NCI-H1092 treated with DMSO at 0.1 percent for 48 hours (cell line): ENCODE results near the gene UBA7.
"Not testable (repeated sequence)": the region's sequence is repeated elsewhere in the genome, so short reads cannot be mapped to it uniquely, and the experiment has no call there.

Experiments used
- DNase-seq: peaks from one replicate; lab custom pipeline; 2025; lab: John Stamatoyannopoulos, UW

The UBA7 gene, protein sequence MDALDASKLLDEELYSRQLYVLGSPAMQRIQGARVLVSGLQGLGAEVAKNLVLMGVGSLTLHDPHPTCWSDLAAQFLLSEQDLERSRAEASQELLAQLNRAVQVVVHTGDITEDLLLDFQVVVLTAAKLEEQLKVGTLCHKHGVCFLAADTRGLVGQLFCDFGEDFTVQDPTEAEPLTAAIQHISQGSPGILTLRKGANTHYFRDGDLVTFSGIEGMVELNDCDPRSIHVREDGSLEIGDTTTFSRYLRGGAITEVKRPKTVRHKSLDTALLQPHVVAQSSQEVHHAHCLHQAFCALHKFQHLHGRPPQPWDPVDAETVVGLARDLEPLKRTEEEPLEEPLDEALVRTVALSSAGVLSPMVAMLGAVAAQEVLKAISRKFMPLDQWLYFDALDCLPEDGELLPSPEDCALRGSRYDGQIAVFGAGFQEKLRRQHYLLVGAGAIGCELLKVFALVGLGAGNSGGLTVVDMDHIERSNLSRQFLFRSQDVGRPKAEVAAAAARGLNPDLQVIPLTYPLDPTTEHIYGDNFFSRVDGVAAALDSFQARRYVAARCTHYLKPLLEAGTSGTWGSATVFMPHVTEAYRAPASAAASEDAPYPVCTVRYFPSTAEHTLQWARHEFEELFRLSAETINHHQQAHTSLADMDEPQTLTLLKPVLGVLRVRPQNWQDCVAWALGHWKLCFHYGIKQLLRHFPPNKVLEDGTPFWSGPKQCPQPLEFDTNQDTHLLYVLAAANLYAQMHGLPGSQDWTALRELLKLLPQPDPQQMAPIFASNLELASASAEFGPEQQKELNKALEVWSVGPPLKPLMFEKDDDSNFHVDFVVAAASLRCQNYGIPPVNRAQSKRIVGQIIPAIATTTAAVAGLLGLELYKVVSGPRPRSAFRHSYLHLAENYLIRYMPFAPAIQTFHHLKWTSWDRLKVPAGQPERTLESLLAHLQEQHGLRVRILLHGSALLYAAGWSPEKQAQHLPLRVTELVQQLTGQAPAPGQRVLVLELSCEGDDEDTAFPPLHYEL

GRCh38 chr3:49813497-49814174 lies at the start of gene UBA7:
UBA7 (minus strand) TSS chr3:49813953; CDS start chr3:49813787, 166 bp downstream.
- DNase-seq = no peak

GRCh38 chr3:49859576-49860305 lies 46.0 kb upstream of the UBA7 start:
- DNase-seq = no peak

DNA sequence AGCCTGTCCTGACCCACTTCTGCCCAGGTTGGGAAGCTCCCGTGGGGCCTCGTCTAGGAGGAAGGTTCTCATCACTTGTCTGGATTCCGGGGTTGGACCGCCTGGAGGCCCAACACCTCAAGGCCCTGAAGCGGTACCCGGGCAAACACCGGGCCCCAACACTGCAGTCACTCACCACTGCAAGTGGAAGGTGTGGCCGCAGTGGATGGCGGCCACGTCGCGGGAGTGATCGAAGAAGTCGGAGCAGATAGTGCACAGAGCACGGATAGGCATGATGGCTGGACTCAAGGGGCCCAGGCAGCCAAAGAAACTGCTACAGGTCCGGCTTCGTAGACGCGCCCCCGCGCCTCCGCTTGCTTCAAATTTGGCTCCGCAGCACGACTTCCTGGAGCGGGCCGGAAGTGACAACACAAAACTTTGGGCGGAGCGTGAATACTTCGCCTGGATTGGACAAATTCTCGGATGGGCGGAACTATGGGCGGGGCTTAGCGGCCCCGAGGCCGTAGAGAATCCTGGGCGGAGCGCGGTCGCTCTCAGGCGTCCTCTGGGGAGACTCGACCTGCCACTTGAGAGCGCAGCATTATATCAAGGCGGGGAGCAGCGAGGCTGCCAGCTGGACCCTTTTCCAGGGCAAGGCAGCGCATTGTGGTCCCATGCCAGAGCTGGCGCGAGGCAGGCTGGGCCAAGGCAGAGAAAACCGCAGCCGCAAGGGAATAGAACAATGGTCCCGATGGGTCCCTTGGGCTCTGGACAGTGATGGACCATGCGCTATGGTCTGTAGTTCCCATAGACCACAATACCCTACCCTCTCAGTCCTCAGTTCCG lies 42.6 kb upstream of the UBA7 start, which contains the start of gene TRAIP:
TSS of gene TRAIP (minus strand) at position 384 of the 825 bp plus-strand sequence. CDS start at position 273, 111 bp downstream.
- DNase-seq = peak; percentile 93

GRCh38 chr3:49855662-49856061 lies 41.9 kb upstream of the UBA7 start:
- no peak for DNase-seq

GRCh38 chr3:49845694-49846093 lies 31.9 kb upstream of the UBA7 start:
- no peak for DNase-seq

GRCh38 chr3:49844464-49845183 lies 30.9 kb upstream of the UBA7 start:
- DNase-seq = no peak

GRCh38 chr3:49842843-49843517 lies 29.2 kb upstream of the UBA7 start:
- DNase-seq = no peak

- DNase-seq = no peak
Measured at GRCh38 chr3:49841806-49842205, 28.1 kb upstream of the UBA7 start.

DNA sequence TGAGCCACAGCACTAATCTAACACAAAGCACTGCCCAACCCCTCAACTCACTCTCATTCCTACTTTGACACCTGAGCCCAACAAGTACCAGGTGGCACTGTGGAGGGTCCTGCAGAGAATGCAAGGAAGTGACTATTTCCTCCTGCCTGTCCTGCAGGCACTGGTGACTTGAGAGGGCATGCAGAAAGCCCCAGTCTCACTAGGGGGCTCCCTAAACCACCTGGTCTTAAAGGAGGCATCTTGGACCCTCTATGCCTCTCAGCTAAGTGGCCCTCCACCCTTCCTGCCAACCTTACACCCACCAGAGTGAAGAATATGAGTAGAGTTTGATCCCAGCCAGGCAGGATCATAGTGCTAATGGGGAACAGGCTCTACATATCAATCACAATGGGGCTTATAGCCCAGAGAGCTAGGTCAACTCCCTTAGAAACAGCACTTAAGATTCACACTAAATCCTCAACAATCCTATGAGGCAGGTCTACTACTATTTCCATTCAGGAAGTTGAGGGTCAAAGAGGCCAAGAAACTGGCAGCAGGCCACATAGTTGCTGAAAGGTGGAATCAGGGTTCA lies 27.5 kb upstream of the UBA7 start:
- no peak for DNase-seq

DNA sequence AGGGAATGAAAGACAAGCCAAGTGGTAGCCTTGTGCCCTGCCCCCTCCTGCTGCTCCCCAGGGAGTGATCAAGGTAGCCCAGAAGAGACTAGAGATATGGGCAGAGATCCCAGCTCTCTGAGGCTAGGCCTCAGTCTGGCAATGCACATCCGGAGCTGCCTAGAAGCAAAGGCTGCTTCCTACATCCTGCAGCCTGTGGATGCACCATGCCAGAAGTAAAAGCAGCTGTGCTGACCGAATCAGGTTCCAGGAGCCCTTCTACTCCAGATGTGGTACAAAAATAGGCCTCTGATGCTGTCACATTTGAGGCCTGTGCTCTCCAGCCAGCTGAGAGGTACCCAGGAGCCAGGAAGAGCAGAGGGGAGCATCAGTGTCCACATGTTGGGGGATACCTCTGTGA lies 26.6 kb upstream of the UBA7 start:
- no peak for DNase-seq

DNA sequence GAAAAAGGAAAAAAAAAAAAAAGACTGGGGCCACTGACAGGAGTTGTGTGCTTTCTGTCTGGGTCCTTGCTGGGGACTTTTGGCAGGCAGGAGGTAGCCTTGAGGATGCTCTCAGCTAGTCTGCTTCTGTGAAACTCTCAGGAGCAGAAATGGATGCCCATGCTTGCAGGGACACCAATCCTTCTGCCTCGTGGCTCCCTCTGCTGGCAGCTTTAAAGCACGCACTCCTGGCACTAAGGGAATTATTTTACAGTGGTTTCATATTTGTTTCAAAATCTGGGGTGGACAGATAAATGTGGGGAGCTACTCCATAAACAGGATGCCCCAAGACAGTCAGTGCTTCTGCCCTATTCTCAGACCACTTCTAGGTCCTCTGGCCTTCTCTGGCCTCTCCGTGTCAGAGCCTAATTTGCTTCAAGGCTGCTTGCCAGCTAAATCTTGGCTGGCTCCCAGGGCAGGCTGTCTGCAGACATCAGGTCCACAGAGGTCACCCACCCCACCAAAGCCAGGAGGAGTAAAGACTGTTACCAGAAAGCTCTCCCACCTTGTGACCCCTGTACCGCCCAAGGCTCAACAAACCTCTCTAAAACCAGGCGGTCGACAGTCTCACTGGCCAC lies 25.5 kb upstream of the UBA7 start:
- peak; percentile 57 for DNase-seq

DNA sequence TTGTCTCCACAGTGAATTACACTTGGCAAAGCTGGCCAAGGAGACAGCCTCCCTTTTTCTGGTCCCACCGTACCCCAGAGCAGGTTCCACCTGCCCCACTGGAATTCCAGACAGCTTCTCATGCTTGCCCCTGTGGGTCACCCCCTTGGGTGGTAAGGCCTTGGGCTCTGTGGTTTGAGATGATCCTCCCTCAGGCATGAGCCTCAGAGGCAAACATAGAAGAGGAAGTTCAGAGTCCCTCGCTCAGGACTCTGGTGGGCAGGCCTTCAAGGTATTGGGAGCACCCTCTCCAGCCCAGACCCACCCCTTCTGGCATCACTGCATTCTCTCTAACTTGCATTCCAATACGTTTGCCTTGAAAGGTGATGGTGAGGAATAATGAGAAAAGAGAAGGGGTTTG lies 17.6 kb upstream of the UBA7 start:
- no peak for DNase-seq

DNA sequence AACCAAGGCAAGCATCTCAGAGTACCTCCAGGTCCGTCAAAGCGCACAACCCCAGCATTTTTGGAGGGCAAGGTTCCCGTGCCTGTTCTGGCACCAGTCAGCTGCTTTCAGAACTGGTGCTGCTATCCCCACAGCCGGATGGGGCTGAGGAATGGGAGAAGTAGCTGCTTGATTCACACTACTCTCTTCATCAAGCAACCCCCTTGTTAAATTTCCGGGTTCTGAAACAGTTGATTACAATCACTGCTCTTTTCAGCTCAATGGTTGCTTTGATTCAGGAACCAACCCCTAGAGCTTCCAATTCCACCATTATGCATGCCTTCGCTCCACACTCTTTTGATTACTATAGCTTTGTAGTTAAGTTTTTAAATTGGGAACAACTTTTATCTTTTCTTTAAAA lies 12.3 kb upstream of the UBA7 start:
- DNase-seq = no peak

GRCh38 chr3:49823131-49823530 lies 9.4 kb upstream of the UBA7 start:
- DNase-seq = not testable (repeated sequence)

DNA sequence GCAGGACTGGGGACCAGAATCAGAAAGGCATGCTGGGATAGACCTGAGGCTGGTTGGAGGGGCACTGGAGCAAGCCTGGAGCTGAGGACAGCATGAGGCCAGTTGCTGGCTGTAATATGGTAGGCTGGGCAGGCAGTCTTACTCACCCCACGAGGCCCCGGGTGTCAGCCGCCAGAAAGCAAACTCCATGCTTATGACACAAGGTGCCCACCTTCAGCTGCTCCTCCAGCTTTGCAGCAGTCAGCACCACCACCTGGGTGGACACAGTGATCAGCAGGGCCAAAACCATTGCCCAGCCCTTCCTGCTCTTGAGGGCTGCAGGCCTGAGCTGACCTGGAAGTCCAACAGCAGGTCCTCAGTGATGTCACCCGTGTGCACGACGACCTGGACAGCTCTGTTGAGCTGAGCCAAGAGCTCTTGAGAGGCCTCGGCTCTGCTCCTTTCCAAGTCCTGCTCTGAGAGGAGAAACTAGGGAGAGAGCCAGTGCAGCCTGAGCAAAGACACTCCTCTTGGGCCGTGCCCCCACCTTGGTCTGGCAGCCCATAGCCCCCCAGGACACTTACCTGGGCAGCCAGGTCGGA lies 747 bp downstream of the UBA7 start:
- no peak for DNase-seq

GRCh38 chr3:49807431-49808114 lies 6.2 kb downstream of the UBA7 start:
- no peak for DNase-seq

GRCh38 chr3:49806850-49807249 lies 6.9 kb downstream of the UBA7 start:
- no peak for DNase-seq
